Progenitor cell of endocrine pancreas (in vitro differentiated cells): ENCODE data around the gene CASD1. TPM values are rescaled to one million over a fixed set of nuclear protein-coding genes. Genes with fewer than 3 reads are reported as not detected.

Experiments used
- DNase-seq: peaks from one replicate; pipeline ENCODE4 v3.0.0; 2021; ENCODE audit warnings: low spot score; ENCODE audit not compliant: unreplicated experiment
- H3K27ac Mint-ChIP-seq: 2 replicates; pipeline ENCODE4 v1.8.0; 2021; ENCODE audit warnings: mild to moderate bottlenecking, moderate library complexity, mixed read lengths
- H3K27me3 Mint-ChIP-seq: 2 replicates; pipeline ENCODE4 v1.8.0; 2021; ENCODE audit warnings: mixed read lengths
- H3K36me3 Mint-ChIP-seq: 2 replicates; pipeline ENCODE4 v1.8.0; 2022; ENCODE audit warnings: mixed read lengths; ENCODE audit not compliant: insufficient read depth
- H3K4me1 Mint-ChIP-seq: 2 replicates; pipeline ENCODE4 v1.8.0; 2021; ENCODE audit warnings: low read depth, mixed read lengths
- H3K4me3 Mint-ChIP-seq: 2 replicates; pipeline ENCODE4 v1.8.0; 2021; ENCODE audit warnings: low read depth, mild to moderate bottlenecking, moderate library complexity, mixed read lengths
- H3K9me3 Mint-ChIP-seq: 2 replicates; pipeline ENCODE4 v1.8.0; 2021; ENCODE audit warnings: low read depth, mixed read lengths
- total RNA-seq: library from RNA; stranded (reverse); gene quantifications from 2 replicates; pipeline ENCODE4 v1.2.1, GENCODE V29; 2021
- TF ChIP-seq, protein P1 (sequence below): fragments of 200-600 bp; sonication (generic); IDR thresholded peaks from one replicate; pipeline ENCODE4 v1.5.0; 2021; ENCODE audit warnings: antibody characterized with exemption, mild to moderate bottlenecking; ENCODE audit not compliant: unreplicated experiment

The CASD1 gene
- total RNA-seq, 1 donor from 2014 or later = 46.5 TPM

- TF ChIP-seq, protein P1, sequence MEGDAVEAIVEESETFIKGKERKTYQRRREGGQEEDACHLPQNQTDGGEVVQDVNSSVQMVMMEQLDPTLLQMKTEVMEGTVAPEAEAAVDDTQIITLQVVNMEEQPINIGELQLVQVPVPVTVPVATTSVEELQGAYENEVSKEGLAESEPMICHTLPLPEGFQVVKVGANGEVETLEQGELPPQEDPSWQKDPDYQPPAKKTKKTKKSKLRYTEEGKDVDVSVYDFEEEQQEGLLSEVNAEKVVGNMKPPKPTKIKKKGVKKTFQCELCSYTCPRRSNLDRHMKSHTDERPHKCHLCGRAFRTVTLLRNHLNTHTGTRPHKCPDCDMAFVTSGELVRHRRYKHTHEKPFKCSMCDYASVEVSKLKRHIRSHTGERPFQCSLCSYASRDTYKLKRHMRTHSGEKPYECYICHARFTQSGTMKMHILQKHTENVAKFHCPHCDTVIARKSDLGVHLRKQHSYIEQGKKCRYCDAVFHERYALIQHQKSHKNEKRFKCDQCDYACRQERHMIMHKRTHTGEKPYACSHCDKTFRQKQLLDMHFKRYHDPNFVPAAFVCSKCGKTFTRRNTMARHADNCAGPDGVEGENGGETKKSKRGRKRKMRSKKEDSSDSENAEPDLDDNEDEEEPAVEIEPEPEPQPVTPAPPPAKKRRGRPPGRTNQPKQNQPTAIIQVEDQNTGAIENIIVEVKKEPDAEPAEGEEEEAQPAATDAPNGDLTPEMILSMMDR = no peak
- H3K27ac Mint-ChIP-seq = peak overlapping the region; percentile 14
- peaks cover 62% of the 10 kb centered on the region for H3K4me1 Mint-ChIP-seq
- no peaks in the 10 kb centered on the region for H3K9me3 Mint-ChIP-seq
- peaks cover 5% of the 10 kb centered on the region for H3K36me3 Mint-ChIP-seq
- no peaks in the 10 kb centered on the region for H3K27me3 Mint-ChIP-seq
- peak overlapping the region; percentile 78 for H3K4me3 Mint-ChIP-seq
- DNase-seq = no peak
These were observed 3.3 kb downstream of the CASD1 start for GRCh38 chr7:94512735-94513564.

- Mint-ChIP-seq H3K27me3 (no peaks in the 10 kb centered on the region), H3K4me3 (no peak overlapping the region), H3K4me1 (peaks cover 58% of the 10 kb centered on the region), H3K36me3 (peaks cover 7% of the 10 kb centered on the region), H3K27ac (no peak overlapping the region), H3K9me3 (no peaks in the 10 kb centered on the region)
- no peak for DNase-seq
- TF ChIP-seq, protein P1 = no peak
These were observed 3.9 kb downstream of the CASD1 start for GRCh38 chr7:94513565-94513860.

- Mint-ChIP-seq H3K27me3 (no peaks in the 10 kb centered on the region), H3K9me3 (no peaks in the 10 kb centered on the region), H3K36me3 (peaks cover 9% of the 10 kb centered on the region), H3K4me1 (peaks cover 56% of the 10 kb centered on the region), H3K4me3 (peak overlapping the region; percentile 22), H3K27ac (peak overlapping the region; percentile 48)
- no peak for DNase-seq
- TF ChIP-seq, protein P1 = no peak
These were observed 4.7 kb downstream of the CASD1 start for GRCh38 chr7:94514140-94514889.

DNA sequence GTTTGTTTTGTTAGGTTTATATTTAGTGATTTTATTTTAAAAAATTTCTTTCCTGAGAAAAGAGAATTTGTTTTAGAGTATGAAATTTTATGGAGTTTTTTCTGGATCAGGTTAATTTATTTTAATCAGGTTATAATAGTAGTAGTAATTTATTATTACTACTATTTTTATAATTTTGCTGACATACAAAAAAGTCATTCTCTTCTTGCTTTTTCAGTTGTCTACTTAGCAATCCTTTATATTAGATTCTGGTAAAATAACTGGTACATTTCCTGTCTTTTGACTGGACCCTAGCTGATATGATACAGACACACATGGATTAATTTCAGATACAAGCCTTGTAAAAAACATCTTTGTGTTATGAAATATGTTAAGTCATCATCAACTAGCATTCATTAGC, 5.3 kb downstream of the CASD1 start:
- H3K27me3 Mint-ChIP-seq = no peaks in the 10 kb centered on the region
- no peak overlapping the region for H3K4me3 Mint-ChIP-seq
- no peaks in the 10 kb centered on the region for H3K9me3 Mint-ChIP-seq
- H3K36me3 Mint-ChIP-seq = peaks cover 12% of the 10 kb centered on the region
- H3K27ac Mint-ChIP-seq = peak overlapping the region; percentile 84
- DNase-seq = no peak
- TF ChIP-seq, protein P1 = no peak
- peaks cover 56% of the 10 kb centered on the region for H3K4me1 Mint-ChIP-seq

- TF ChIP-seq, protein P1 = no peak
- peaks cover 21% of the 10 kb centered on the region for H3K36me3 Mint-ChIP-seq
These were observed 16.3 kb downstream of the CASD1 start for GRCh38 chr7:94525923-94526322.

More at GRCh38 chr7:94525923-94526322, 16.3 kb downstream of the CASD1 start:
- H3K27ac Mint-ChIP-seq = no peak overlapping the region
- no peak overlapping the region for H3K4me3 Mint-ChIP-seq
- H3K27me3 Mint-ChIP-seq = no peaks in the 10 kb centered on the region
- no peaks in the 10 kb centered on the region for H3K9me3 Mint-ChIP-seq
- no peaks in the 10 kb centered on the region for H3K4me1 Mint-ChIP-seq
- DNase-seq = no peak
